Measurements from ENCODE around the gene NUP153.
"Not testable (repeated sequence)": the region's sequence is repeated elsewhere in the genome, so short reads cannot be mapped to it uniquely, and the experiment has no call there.

The NUP153 gene

GRCh38 chr6:17714177-17714576 lies 7.5 kb upstream of the NUP153 start:
- no peak for DNase-seq (ENCODE audit: low spot score)

GRCh38 chr6:17712576-17712975 lies 5.9 kb upstream of the NUP153 start:
- DNase-seq (ENCODE audit: low spot score), result no peak

GRCh38 chr6:17710331-17710730 lies 3.6 kb upstream of the NUP153 start:
- no peak for DNase-seq (ENCODE audit: low spot score)

GRCh38 chr6:17709476-17709875 lies 2.8 kb upstream of the NUP153 start:
- DNase-seq (ENCODE audit: low spot score), result no peak

GRCh38 chr6:17708035-17708434 lies 1.3 kb upstream of the NUP153 start:
- not testable (repeated sequence) for DNase-seq (ENCODE audit: low spot score)

- DNase-seq (ENCODE audit: low spot score), result no peak
Measured at GRCh38 chr6:17707371-17707651, 586 bp upstream of the NUP153 start.

- no peak for DNase-seq (ENCODE audit: low spot score)
Measured at GRCh38 chr6:17705778-17706579, 746 bp downstream of the NUP153 start.

- DNase-seq (ENCODE audit: low spot score), result peak; percentile 80
Measured at GRCh38 chr6:17705428-17705777, 1.3 kb downstream of the NUP153 start.

- DNase-seq (ENCODE audit: low spot score), result no peak
Measured at GRCh38 chr6:17703256-17703694, 3.5 kb downstream of the NUP153 start.

- no peak for DNase-seq (ENCODE audit: low spot score)
Measured at GRCh38 chr6:17700421-17701416, 6.0 kb downstream of the NUP153 start.

- DNase-seq (ENCODE audit: low spot score), result no peak
Measured at GRCh38 chr6:17691925-17692538, 14.7 kb downstream of the NUP153 start.

GRCh38 chr6:17688481-17688880 lies 18.2 kb downstream of the NUP153 start:
- no peak for DNase-seq (ENCODE audit: low spot score)

GRCh38 chr6:17687136-17687535 lies 19.6 kb downstream of the NUP153 start:
- DNase-seq (ENCODE audit: low spot score), result no peak

- DNase-seq (ENCODE audit: low spot score), result no peak
Measured at GRCh38 chr6:17684134-17684533, 22.6 kb downstream of the NUP153 start.

- no peak for DNase-seq (ENCODE audit: low spot score)
Measured at GRCh38 chr6:17683428-17683827, 23.3 kb downstream of the NUP153 start.

- no peak for DNase-seq (ENCODE audit: low spot score)
Measured at GRCh38 chr6:17679726-17680125, 27.0 kb downstream of the NUP153 start.

- DNase-seq (ENCODE audit: low spot score), result no peak
Measured at GRCh38 chr6:17677602-17678001, 29.1 kb downstream of the NUP153 start.

- DNase-seq (ENCODE audit: low spot score), result no peak
Measured at GRCh38 chr6:17673543-17674254, 33.0 kb downstream of the NUP153 start.

- DNase-seq (ENCODE audit: low spot score), result no peak
Measured at GRCh38 chr6:17672064-17672718, 34.5 kb downstream of the NUP153 start.

- DNase-seq (ENCODE audit: low spot score), result peak; percentile 88
Measured at GRCh38 chr6:17666646-17667045, 40.1 kb downstream of the NUP153 start.

- no peak for DNase-seq (ENCODE audit: low spot score)
Measured at GRCh38 chr6:17665132-17665531, 41.6 kb downstream of the NUP153 start.

GRCh38 chr6:17663226-17663625 lies 43.5 kb downstream of the NUP153 start:
- DNase-seq (ENCODE audit: low spot score), result no peak

Data from COLO829 (cell line).